DMS 273 treated with DMSO at 0.1 percent for 48 hours (cell line): Measurements from ENCODE around the gene GNB2.

Source experiments
- DNase-seq: peaks from one replicate; lab custom pipeline; 2025; lab: John Stamatoyannopoulos, UW

The GNB2 gene

GRCh38 chr7:100681491-100682227, 8.1 kb downstream of the GNB2 start:
- no peak for DNase-seq

DNA sequence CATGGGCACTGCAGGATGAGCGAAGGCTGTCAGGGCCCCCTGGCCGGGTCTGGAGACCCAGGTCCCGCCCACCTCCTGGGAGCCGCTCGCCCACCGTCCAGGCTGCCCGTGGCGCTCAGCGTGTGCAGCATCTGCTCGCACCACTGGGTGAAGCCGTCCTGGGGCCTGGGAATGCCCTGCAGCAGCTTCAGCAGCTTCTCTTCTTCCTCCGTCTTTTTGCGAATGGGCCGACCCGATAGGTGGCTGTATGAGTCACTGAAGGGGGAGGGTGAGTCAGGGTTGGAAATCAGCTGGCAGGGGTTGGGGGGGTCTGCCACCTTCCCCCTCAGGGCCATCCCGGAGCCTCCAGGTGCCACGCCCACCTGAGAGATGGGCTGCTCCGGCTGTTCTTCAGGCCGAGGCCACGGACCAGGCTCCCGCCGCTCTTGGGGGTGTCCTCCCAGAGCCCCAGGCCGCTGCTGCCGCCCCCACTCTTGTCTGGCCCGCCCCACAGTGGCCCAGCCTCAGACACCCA, 8.7 kb downstream of the GNB2 start:
- no peak for DNase-seq

DNA sequence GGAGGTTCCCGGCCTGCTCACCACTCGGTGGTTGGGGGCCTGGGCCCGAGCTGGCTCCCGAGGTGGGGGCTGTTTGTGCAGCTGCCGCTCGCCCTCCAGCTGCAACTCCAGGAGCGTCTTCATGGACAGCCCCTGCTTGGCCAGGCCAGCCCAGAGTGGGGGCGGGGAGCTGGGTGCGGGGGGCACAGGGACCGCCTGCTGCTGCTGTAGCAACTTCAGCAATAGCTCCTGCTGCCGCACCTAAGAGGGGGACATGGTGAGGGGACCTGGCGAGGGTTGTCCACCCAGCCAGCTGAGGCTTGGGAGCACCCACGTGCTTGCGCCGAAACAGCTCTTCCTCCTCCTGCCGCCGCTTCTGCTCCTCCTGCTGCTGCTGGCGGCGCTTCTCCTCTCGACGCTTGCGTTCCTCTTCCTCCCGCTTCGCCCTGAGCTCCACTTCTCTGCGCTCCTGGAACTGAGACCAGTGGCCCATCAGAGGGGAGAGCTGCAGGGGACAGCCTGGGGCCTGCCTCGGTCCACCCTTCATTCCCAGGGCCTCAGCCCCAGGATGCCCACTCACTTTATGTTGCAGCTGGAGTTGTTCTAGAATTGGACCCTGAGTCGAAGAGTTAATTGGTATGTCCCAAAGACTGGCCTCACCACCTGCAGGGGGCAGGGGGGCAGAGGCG, 9.6 kb downstream of the GNB2 start:
- DNase-seq, result no peak

DNA sequence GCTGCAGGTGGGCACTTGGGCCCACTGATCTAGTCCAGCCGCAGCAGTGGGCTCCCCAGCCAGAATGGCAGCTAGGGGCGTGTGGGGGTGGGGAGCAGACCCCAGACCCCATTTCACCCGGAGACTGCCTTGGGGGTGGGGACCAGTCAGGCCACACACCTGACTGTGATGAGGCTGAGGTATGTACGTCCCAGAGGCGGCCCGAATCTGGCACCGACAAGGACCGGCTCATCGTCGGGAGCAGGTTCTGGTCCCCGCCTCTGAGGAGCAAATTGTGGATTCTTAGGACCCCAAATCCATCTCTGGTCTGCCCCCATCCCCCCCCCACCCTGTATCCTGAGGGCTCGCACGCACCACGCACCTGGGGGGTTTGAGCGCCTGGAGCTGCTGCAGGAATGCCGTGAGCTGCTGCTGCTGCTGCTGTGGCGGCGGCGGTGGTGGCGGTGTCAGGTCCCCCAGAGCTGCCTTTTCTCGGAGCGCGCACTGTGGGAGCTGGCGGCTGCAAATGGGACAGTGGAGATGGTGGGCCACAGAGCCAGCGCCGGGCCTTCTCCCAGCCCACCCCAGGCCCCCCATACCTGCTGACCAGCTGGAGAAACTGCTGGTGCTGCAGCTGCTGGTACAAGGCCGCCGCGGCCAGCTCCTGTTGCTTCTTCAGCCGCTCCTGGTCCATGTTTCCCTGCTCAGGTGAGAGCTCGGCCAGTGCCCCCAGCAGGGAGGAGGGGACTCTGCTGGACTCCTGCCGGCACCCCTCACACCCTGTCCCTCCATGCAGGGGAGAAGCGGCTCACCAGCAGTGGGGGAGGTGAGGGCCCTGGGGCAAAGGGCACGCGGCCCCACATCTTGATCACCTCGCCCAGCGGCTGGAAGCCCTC, 10.4 kb downstream of the GNB2 start:
- no peak for DNase-seq

GRCh38 chr7:100684534-100685042, 11.0 kb downstream of the GNB2 start:
- no peak for DNase-seq

DNA sequence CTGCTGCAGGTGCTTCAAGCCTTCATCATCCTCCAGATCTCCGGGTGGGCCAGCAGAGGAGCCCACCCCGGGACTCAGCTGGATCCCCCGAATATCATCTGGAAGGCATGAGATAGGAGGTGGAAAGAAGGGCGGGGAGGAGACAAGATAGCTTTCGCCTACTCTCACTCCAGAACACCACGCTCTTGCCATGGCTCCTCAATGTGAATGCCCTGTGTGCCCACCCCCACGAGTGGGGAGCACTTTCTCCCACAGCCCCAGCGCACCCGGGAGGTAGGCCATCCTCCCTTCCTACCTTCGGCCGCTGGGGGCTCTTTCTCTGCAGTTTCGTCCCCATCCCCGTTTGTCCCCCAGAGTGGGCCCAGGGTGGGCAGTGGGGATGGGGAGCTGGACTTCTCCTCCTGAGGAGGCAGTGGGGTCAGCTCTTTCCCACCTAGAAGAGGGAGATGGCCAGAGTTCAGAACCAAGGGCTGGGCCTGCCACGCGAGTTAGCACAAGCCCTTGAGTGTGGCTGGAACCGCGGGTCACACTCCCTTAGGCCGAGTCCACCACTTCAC, 11.6 kb downstream of the GNB2 start:
- DNase-seq, result no peak

- no peak for DNase-seq
Observed at GRCh38 chr7:100685631-100686145, 12.1 kb downstream of the GNB2 start.

- no peak for DNase-seq
Observed at GRCh38 chr7:100686201-100686821, 12.8 kb downstream of the GNB2 start.

DNA sequence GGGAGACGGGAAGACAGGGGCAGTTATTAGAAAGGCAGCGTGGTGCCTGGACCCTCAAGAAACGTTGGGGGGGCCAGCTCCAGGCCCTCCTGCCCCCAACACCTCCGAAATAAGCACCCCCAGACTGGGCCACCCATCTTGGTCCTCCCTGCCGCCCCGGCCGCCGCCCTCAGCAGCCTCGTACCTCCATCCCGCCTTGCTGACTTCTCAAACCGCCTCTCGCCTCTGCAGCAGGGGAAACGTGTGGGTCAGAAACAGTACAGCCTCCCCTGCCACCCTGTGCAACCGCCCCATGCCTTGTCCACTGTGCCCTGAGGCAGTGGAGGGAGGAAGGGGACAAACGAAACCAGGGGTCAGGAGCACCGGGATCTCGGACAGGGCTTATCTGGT, 13.3 kb downstream of the GNB2 start:
- DNase-seq, result no peak

DNA sequence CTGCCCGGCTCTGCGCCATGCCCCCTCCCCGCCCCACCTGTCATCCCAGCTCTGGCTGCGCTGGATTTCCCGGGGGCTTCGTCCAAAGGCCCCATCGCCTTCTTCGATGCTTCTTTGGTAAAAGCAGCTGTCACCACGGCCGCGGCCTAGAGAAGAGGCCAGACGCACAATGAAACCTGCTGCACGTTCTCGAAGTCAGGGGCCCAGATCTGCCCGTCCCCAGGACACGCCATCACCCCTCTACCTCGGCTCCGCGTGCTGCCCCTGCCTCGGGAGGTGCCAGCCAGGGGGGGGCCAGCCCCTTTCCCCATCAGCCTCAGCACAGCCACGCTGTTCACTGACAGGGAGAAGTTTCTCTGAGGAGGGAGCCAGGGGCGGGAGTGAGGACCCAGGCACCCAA, 13.7 kb downstream of the GNB2 start:
- no peak for DNase-seq

DNA sequence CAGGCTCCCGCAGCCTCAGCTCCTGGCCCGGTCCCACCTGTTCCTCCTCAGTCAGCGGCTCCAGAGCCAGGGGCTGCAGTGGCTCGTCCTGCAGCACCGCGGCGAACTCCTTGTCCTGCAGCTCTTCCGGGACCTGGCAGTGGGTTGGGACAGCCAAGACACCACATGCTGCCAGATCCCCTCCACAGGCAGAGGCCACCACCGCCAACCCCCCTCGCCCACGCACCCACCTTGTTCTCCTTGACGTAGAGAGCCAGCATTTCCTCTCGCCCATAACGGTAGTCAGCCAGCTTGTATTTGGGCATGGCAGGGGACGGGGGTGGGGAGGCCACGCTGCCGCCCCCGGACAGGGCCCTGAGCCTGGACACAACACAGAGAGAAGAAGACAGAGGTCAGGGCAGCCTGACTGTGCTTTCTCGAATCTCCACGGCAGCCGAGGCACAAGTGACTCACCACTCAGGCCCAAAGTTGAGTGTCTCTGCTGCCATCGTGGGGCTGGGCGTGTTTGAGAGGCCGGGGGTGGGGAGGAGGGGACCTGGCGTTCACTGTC, 14.3 kb downstream of the GNB2 start:
- DNase-seq, result no peak

DNA sequence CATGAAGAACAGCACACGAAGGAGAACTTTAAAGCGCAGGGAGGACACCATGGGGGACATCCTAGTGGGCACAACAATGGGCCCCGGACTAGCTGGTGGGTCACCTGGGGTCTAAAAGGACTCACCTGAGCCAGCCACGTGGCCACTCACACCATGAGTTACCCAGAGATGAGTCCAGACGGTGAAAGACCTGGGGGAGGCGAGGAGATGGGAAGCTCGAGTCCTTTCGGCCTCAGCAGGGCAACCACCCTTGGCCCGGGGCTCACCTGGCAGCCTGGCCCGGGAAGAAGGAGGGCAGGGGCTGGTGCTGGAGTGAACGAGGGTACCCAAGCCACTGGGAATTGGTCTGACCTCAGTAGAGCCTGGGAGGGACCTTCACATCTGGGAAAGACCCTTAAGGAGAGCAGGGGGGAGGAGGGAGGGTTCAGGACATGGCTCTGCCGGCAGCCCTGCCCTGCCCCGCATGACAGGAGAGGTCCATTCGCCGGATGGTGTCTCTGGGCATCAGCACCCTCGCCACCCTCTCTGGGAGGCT, 14.9 kb downstream of the GNB2 start:
- DNase-seq, result no peak

DNA sequence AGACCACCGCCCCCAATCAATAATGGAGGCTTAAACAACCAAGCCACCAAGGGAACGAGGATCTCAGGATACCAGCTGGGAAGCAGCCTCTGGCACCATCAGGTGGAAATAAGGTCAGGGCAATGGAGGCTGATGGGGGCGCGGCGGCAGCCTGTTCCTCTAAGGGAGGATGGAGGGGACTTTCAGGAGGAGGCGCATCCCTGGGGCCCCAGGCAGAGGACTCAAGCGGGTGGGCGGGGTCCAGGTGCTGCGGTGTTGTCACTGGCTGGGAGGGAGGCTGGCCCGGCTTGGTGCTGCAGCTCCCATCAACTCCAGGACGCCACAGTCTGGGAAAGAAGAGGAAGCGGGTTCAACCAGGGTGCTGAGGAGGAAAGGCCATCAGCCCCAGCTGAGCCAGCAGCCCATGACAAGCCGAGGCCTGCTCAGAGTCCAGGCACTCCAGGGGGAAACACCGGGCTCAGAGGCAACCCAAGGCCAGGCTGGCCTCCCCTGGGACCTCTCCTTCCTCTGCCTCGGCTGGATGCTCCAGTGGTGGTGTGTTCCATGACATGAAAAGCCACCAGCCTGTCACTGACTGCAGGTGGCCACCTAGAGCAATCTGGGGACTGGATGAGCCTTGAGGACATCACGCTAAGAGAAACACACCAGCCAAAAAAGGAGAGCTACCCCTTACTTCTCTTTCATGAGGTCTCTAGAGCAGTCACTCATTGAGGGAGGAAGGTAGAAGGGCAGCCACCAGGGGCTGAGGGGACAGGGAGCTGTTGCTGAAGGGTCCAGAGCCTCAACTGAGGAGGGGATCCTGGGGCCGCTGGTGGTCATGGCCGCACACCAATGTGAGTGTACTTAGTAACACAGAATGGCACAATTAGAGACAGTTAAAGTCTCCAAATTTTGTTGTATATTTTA, 15.9 kb downstream of the GNB2 start:
- no peak for DNase-seq

DNA sequence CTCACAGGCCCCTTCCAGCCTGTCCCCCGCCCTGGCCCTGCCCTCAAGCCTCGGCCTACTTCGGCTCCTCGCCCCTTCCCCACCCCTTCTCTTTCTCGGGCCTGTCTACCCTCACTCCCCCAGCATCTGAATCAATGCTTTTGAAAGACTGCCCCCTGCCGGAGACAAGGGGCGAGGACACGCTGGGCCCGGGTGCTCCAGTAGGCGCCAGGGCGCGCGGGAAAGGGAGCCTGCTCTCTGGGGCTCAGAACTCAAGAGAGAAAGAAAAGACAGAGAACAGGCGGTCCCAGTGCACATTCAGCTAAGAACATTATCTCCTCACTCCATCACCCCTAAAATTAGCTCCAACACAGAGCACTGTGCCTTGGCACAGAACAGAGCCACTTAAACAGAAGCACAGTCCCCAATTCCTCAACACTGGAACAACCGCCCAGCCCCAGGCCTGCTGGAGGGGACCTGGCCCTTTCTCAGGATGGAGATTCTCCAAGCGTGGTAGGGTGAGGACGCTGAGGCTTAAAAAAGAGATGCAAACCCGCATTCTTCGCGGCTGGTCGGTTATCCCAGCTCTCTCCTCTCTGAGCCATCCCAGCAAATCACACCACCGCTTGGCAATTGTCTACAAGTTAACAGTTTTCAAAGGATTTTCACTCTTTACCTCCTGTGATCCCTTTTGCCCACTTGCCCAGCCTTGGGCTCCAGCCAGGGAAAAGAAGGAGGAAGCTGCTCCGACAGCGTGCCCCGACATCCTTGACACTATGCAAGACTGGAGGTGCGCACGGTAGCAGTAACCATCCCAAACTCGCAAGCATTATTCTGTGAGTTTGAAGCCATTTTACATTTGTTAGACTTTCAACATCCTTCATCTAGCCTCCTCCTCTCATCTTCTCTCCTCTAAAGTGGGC, 18.4 kb downstream of the GNB2 start:
- peak; percentile 51 for DNase-seq

DNA sequence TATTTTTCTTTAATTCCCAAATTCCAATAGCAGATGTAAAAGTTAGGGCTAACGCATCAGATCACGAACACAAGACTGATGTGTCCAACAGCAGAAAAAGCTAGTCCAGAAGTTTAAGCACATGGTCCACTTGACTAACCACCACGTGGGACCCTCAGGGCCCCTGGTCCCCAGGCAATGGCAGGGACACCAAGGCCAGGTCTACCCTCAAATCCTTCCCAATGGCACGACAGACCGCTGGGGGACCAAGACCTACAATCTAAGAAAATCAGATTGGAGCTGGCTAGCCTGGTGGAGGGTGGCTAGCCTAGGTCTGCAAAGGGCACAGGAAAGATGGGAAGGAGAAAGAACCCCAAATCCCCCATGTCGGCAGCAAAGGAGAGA, 19.0 kb downstream of the GNB2 start:
- no peak for DNase-seq

DNA sequence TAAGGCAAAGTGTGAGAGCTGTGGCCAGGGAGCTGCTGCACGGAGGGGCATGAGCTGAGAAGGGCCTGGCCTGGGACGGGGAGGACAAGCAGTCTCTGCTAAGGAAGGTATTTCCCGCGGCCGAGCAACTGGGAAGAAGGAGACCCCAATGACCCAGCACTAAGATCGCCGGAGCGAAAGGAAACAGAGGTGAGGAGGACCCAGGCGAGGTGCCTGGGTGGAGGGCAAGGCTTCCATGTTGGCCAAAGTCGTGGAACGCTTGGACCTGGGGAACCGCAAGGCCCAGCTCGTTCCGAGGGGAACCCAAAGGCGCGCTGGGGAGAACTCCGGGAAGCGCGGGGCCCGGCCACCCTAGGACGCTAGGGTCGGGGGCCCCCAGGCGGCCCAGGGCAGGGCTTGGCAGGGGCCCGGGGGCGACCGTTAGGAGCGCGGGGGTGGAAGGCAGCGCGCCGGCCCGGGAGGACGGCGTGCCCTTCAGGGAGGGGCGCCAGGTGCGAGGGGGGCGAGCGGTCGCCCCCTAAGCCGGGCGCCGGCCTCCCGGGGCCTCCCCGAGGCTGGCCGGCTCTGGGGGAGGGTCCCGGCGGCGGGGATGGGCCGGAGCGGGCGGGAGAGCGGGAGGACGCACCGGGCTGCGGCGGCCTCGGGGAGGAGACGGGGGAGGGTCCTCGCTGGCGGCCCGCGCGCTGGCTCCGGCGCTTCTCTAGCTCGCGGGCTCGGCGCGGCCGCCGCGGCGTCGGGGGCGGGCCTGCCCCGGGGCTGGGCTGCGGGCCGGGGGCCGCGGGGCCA, 20.0 kb downstream of the GNB2 start:
- no peak for DNase-seq

GRCh38 chr7:100694098-100694745, 20.7 kb downstream of the GNB2 start, which contains the start of gene GIGYF1:
Gene GIGYF1 (minus strand): TSS chr7:100694250. CDS start chr7:100688238, 6,012 bp downstream.
- DNase-seq, result no peak
